Measurements from ENCODE around the gene CCL20. TPM values are rescaled to one million over a fixed set of nuclear protein-coding genes. Genes with fewer than 3 reads are reported as not detected.

The CCL20 gene
- total and polyA plus RNA-seq, 2 of the 13 experiments (the other 11 are each of a cell fraction or from before 2014, with no cell fraction given) = 223 to 903 TPM

GRCh38 chr2:227817336-227817735 is 3.7 kb downstream of the CCL20 start (continued):
- TF ChIP-seq ZNF256 (CRISPR knock-in tag; conservative IDR thresholded peaks at IDR 0.05) (no peak), ARNT (IDR thresholded peaks at IDR 0.05) (no peak), GZF1 (CRISPR knock-in tag; IDR thresholded peaks at IDR 0.05) (no peak), NFE2 (CRISPR knock-in tag; IDR thresholded peaks at IDR 0.05) (no peak), RBFOX2 (IDR thresholded peaks at IDR 0.05; ENCODE audit: low read depth, low read length) (peak; percentile 74), ZNF121 (CRISPR knock-in tag; IDR thresholded peaks at IDR 0.05) (no peak), HNRNPL (IDR thresholded peaks at IDR 0.05; ENCODE audit: low read depth, low read length) (peak; percentile 66; the same call in 1 of the 2 replicates), BORCS8-MEF2B (CRISPR knock-in tag; IDR thresholded peaks at IDR 0.05) (no peak), STAG1 (CRISPR knock-in tag; IDR thresholded peaks at IDR 0.05) (no peak), TRIM22 (IDR thresholded peaks at IDR 0.05) (no peak), ETV6 (CRISPR knock-in tag; conservative IDR thresholded peaks at IDR 0.05) (no peak), ZNF615 (CRISPR knock-in tag; IDR thresholded peaks at IDR 0.05; ENCODE audit: borderline replicate concordance) (no peak), POLR2AphosphoS5 (IDR thresholded peaks at IDR 0.05; ENCODE audit: low read depth, low read length) (no peak), MIXL1 (CRISPR knock-in tag; IDR thresholded peaks at IDR 0.05) (no peak), HNRNPUL1 (IDR thresholded peaks at IDR 0.05; ENCODE audit: low read depth, low read length) (peak; percentile 44; the same call in 1 of the 2 replicates), ZNF3 (CRISPR knock-in tag; IDR thresholded peaks at IDR 0.05) (no peak), ZNF75D (CRISPR knock-in tag; IDR thresholded peaks at IDR 0.05; ENCODE audit: borderline replicate concordance) (no peak), E2F5 (CRISPR knock-in tag; conservative IDR thresholded peaks at IDR 0.05) (no peak)
- TF ChIP-seq, protein P1, sequence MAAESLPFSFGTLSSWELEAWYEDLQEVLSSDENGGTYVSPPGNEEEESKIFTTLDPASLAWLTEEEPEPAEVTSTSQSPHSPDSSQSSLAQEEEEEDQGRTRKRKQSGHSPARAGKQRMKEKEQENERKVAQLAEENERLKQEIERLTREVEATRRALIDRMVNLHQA (CRISPR knock-in tag; IDR thresholded peaks at IDR 0.05) = no peak
- TF ChIP-seq, protein P2, sequence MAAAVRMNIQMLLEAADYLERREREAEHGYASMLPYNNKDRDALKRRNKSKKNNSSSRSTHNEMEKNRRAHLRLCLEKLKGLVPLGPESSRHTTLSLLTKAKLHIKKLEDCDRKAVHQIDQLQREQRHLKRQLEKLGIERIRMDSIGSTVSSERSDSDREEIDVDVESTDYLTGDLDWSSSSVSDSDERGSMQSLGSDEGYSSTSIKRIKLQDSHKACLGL (CRISPR knock-in tag; IDR thresholded peaks at IDR 0.05) = no peak
